CD4-positive, alpha-beta T cell treated with Interleukin-15 for 4 hours (primary cell): ENCODE measurements around the gene COL17A1.
A peak's percentile ranks its signal among the peaks of the same experiment; 100 is the strongest.

Experiments used
- DNase-seq: peaks from one replicate; pipeline ENCODE4 v3.0.0-alpha.2; 2020; ENCODE audit warnings: low spot score

The COL17A1 gene

GRCh38 chr10:104032144-104032775, 53.4 kb downstream of the COL17A1 start:
- DNase-seq, result no peak

GRCh38 chr10:104031631-104032030, 54.0 kb downstream of the COL17A1 start:
- DNase-seq, result no peak

- DNase-seq, result no peak
Measured at GRCh38 chr10:104029521-104029860, 56.2 kb downstream of the COL17A1 start.

- DNase-seq, result no peak
Measured at GRCh38 chr10:104028823-104029520, 56.7 kb downstream of the COL17A1 start.

GRCh38 chr10:104028146-104028545, 57.5 kb downstream of the COL17A1 start:
- peak; percentile 12 for DNase-seq

GRCh38 chr10:104026762-104027161, 58.9 kb downstream of the COL17A1 start:
- no peak for DNase-seq

GRCh38 chr10:104025524-104025923, 60.2 kb downstream of the COL17A1 start:
- DNase-seq, result no peak

- DNase-seq, result no peak
Measured at GRCh38 chr10:104022026-104022425, 63.7 kb downstream of the COL17A1 start.

- DNase-seq, result no peak
Measured at GRCh38 chr10:104021246-104021645, 64.4 kb downstream of the COL17A1 start.

GRCh38 chr10:104020020-104020419, 65.7 kb downstream of the COL17A1 start:
- no peak for DNase-seq

GRCh38 chr10:104018471-104018870, 67.2 kb downstream of the COL17A1 start:
- no peak for DNase-seq

GRCh38 chr10:104016661-104017060, 69.0 kb downstream of the COL17A1 start:
- no peak for DNase-seq

- DNase-seq, result no peak
Measured at GRCh38 chr10:104014176-104014575, 71.5 kb downstream of the COL17A1 start.

GRCh38 chr10:104013489-104013888, 72.2 kb downstream of the COL17A1 start:
- no peak for DNase-seq

GRCh38 chr10:104011904-104012303, 73.8 kb downstream of the COL17A1 start:
- DNase-seq, result no peak

GRCh38 chr10:104005172-104005863, 80.4 kb downstream of the COL17A1 start:
- DNase-seq, result no peak

- DNase-seq, result no peak
Measured at GRCh38 chr10:104002911-104003310, 82.8 kb downstream of the COL17A1 start.

GRCh38 chr10:103998805-103999204, 86.9 kb downstream of the COL17A1 start:
- DNase-seq, result no peak

- DNase-seq, result no peak
Measured at GRCh38 chr10:103995134-103995533, 90.5 kb downstream of the COL17A1 start.

- no peak for DNase-seq
Measured at GRCh38 chr10:103991393-103992128, 94.1 kb downstream of the COL17A1 start.

GRCh38 chr10:103990531-103990930, 95.1 kb downstream of the COL17A1 start:
- DNase-seq, result no peak

- DNase-seq, result no peak
Measured at GRCh38 chr10:103990121-103990520, 95.6 kb downstream of the COL17A1 start.

GRCh38 chr10:103986360-103986759, 99.3 kb downstream of the COL17A1 start:
- peak; percentile 38 for DNase-seq
